GM12864 (cell line): ENCODE data around the gene OMD.

Experiments used
- DNase-seq: peaks from one replicate; pipeline ENCODE4 v3.0.0-alpha.2; 2011; ENCODE audit warnings: low read depth
- H3K4me3 ChIP-seq: 2 replicates; pipeline ENCODE4 v1.5.1; 2011; ENCODE audit warnings: mild to moderate bottlenecking, low read depth, low read length, control low read depth
- TF ChIP-seq, protein P1 (sequence below): IDR thresholded peaks from 2 replicates; pipeline ENCODE4 v1.5.1; 2011; ENCODE audit warnings: low read depth, mild to moderate bottlenecking, moderate library complexity, low read length, control low read depth, inconsistent platforms; ENCODE audit errors: missing control alignments

The OMD gene

DNA sequence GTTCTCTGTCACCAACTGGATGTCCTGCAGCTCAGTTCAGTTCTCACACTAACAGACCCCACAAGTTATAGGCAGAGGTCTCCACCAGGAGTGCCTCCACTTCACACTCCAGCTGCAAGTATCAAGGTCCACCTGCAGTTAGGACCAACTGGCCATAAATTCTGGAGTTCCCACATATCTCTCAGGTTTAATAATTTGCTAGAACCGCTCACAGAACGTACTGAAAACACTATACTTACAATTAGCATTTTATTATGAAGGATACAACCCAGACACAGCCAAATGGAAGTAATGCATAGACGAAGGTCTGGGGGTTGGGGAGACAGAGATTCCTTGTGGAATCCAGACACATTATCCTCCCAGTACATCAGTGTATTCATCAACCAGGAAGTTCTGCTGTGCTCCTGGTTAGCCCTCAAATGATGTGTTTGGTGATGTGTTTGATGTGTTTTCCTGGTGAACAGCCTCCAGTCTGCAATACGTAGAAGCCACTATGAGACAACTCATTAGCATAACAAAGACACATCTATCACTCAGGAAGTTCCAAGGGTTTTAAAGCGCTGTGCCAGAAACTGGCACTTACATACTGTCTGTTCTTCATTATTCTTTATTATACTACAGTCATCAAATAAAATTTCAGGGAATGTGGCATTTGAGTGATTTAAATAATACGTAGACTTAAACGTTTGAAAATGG is 45.3 kb downstream of the OMD start:
- H3K4me3 ChIP-seq = no peak overlapping the region
- TF ChIP-seq, protein P1, sequence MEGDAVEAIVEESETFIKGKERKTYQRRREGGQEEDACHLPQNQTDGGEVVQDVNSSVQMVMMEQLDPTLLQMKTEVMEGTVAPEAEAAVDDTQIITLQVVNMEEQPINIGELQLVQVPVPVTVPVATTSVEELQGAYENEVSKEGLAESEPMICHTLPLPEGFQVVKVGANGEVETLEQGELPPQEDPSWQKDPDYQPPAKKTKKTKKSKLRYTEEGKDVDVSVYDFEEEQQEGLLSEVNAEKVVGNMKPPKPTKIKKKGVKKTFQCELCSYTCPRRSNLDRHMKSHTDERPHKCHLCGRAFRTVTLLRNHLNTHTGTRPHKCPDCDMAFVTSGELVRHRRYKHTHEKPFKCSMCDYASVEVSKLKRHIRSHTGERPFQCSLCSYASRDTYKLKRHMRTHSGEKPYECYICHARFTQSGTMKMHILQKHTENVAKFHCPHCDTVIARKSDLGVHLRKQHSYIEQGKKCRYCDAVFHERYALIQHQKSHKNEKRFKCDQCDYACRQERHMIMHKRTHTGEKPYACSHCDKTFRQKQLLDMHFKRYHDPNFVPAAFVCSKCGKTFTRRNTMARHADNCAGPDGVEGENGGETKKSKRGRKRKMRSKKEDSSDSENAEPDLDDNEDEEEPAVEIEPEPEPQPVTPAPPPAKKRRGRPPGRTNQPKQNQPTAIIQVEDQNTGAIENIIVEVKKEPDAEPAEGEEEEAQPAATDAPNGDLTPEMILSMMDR = no peak
- DNase-seq = no peak

- TF ChIP-seq, protein P1 = no peak
- no peak for DNase-seq
- no peak overlapping the region for H3K4me3 ChIP-seq
Measured at GRCh38 chr9:92377876-92378275, 46.4 kb downstream of the OMD start.

GRCh38 chr9:92373167-92373566 is 51.1 kb downstream of the OMD start:
- DNase-seq = no peak
- TF ChIP-seq, protein P1 = no peak
- no peak overlapping the region for H3K4me3 ChIP-seq

GRCh38 chr9:92369075-92369474 is 55.2 kb downstream of the OMD start:
- DNase-seq = no peak
- TF ChIP-seq, protein P1 = no peak
- no peak overlapping the region for H3K4me3 ChIP-seq
